K562 (cell line): ENCODE results near the gene PDZK1IP1. TPM values are rescaled to one million over a fixed set of nuclear protein-coding genes. Genes with fewer than 3 reads are reported as not detected.

Experiments
- ARNT ChIP-seq, 2 experiments: fragments of 450-650 bp; IDR thresholded peaks; 2 replicates each; pipeline ENCODE4 v1.6.1; 2016; ENCODE audit warnings: mild to moderate bottlenecking in 1 of 2
- CEBPB ChIP-seq: fragments of 450-650 bp; IDR thresholded peaks from 2 replicates; pipeline ENCODE4 v1.6.1; 2016; ENCODE audit warnings: missing genetic modification characterization, missing compliant biosample characterization
- HSF4 ChIP-seq: fragments of 250-450 bp; sonication (Bioruptor Pico); IDR thresholded peaks from 2 replicates; pipeline ENCODE4 v2.1.2; 2022; ENCODE audit warnings: mild to moderate bottlenecking, moderate library complexity, borderline replicate concordance
- KDM4B ChIP-seq, 2 experiments: fragments of 450-650 bp in 1 of 2; sonication (generic) in 1 of 2; IDR thresholded peaks; 2 replicates each; pipeline ENCODE4 v1.6.1; 2016 to 2017; ENCODE audit warnings: borderline replicate concordance in 2 of 2, antibody characterized with exemption in 1 of 2, low read depth in 1 of 2, mild to moderate bottlenecking in 1 of 2
- MED1 ChIP-seq: sonication (generic); formaldehyde crosslinking; IDR thresholded peaks from 2 replicates; pipeline ENCODE4 v1.8.1; 2023; ENCODE audit warnings: missing genetic modification reagents, borderline replicate concordance
- POLR2A ChIP-seq: fragments of 450-650 bp; conservative IDR thresholded peaks from 2 replicates; pipeline ENCODE4 v1.6.1; 2016
- RAD51 ChIP-seq: fragments of 450-650 bp; IDR thresholded peaks from 2 replicates; pipeline ENCODE4 v1.7.1; 2016; ENCODE audit warnings: low read depth, mild to moderate bottlenecking, borderline replicate concordance
- RREB1 ChIP-seq: fragments of 250-450 bp; sonication (Bioruptor Pico); IDR thresholded peaks from 2 replicates; pipeline ENCODE4 v1.4.0; 2020
- SRSF3 ChIP-seq: fragments of 200-400 bp; formaldehyde crosslinking; IDR thresholded peaks from 2 replicates; pipeline ENCODE4 v1.6.1; 2016; ENCODE audit warnings: mild to moderate bottlenecking, low read length, moderate library complexity; ENCODE audit not compliant: insufficient read depth
- TCFL5 ChIP-seq: fragments of 250-450 bp; sonication (Bioruptor Pico); conservative IDR thresholded peaks from 2 replicates; pipeline ENCODE4 v1.6.1; 2021; ENCODE audit warnings: mild to moderate bottlenecking, moderate library complexity, matching md5 sums
- TSHZ1 ChIP-seq: fragments of 250-450 bp; sonication (Bioruptor Pico); IDR thresholded peaks from 2 replicates; pipeline ENCODE4 v1.4.0; 2020; ENCODE audit warnings: mild to moderate bottlenecking, moderate library complexity
- VEZF1 ChIP-seq: fragments of 200-800 bp; sonication (Bioruptor generic); IDR thresholded peaks from 2 replicates; pipeline ENCODE4 v1.6.1; 2017; ENCODE audit warnings: missing genetic modification characterization, missing compliant biosample characterization
- ZBTB17 ChIP-seq: fragments of 450-650 bp; formaldehyde crosslinking; IDR thresholded peaks from 2 replicates; pipeline ENCODE4 v1.4.0; 2020; ENCODE audit warnings: mild to moderate bottlenecking
- ZNF140 ChIP-seq: fragments of 250-450 bp; sonication (Bioruptor Pico); IDR thresholded peaks from 2 replicates; pipeline ENCODE4 v1.8.0; 2021; ENCODE audit warnings: moderate library complexity, mild to moderate bottlenecking, inconsistent platforms
- ZNF197 ChIP-seq: fragments of 200-800 bp; sonication (Bioruptor generic); IDR thresholded peaks from 2 replicates; pipeline ENCODE4 v1.6.1; 2016; ENCODE audit warnings: low read depth, missing genetic modification characterization, missing compliant biosample characterization
- ZNF511 ChIP-seq: sonication (generic); formaldehyde crosslinking; IDR thresholded peaks from 2 replicates; pipeline ENCODE4 v1.8.0; 2022; ENCODE audit warnings: mild to moderate bottlenecking, missing genetic modification reagents
- ZSCAN32 ChIP-seq: fragments of 450-650 bp; formaldehyde crosslinking; IDR thresholded peaks from 2 replicates; pipeline ENCODE4 v1.4.0; 2020; ENCODE audit warnings: mild to moderate bottlenecking, moderate library complexity
- polyA plus RNA-seq, 8 experiments: library from polyadenylated mRNA; depleted of rRNA in 4 of 8; stranded (reverse) in 5 of 8; unstranded in 3 of 8; fragments of >200 nt; fragmentation: Nextera tagmentation in 2 of 8; fragmentation: Illumina TruSeq in 1 of 8; extraction: Ambion mirVana in 2 of 8; extraction: Trizol in 1 of 8; gene quantifications; 2 replicates each; pipeline versions ENCODE4 v1.2.1 to v1.2.3, GENCODE V29; 2011 to 2014; ENCODE audit warnings: inconsistent platforms in 1 of 8, missing spikeins in 1 of 8
- total RNA-seq, 7 experiments: library from RNA; depleted of rRNA in 6 of 7; stranded (reverse); fragments of >200 nt in 6 of 7; fragmentation: Illumina TruSeq in 2 of 7; extraction: Trizol in 2 of 7; gene quantifications; 2 replicates each; pipeline versions ENCODE4 v1.2.1 to v1.2.3, GENCODE V29; 2011 to 2021; ENCODE audit warnings: low replicate concordance in 1 of 7

Gene PDZK1IP1
- total and polyA plus RNA-seq, 9 of the 15 experiments (the other 6 are each of a cell fraction or from before 2014, with no cell fraction given) = 0.17 to 0.68 (median 0.53) TPM; not detected in 2

- TF ChIP-seq TCFL5 (no peak), POLR2A (0 out of 2 replicates have a peak, but pooled peaks have one; percentile 27), CEBPB (tag) (no peak), VEZF1 (CRISPR knock-in tag) (no peak), ZNF140 (CRISPR knock-in tag) (no peak), ZSCAN32 (CRISPR knock-in tag) (no peak), HSF4 (CRISPR knock-in tag) (no peak), KDM4B (IDR thresholded peaks at IDR 0.05; ENCODE audit: borderline replicate concordance in 2 of 2, low read depth in 1 of 2) (no peak), ARNT (IDR thresholded peaks at IDR 0.05) (no peak), SRSF3 (no peak), ZNF197 (CRISPR knock-in tag) (no peak), ZNF511 (no peak), ZBTB17 (CRISPR knock-in tag) (no peak), RREB1 (CRISPR knock-in tag) (peak; percentile 91), TSHZ1 (CRISPR knock-in tag) (no peak), RAD51 (no peak), MED1 (CRISPR knock-in tag) (no peak)
These were observed 49.2 kb upstream of the PDZK1IP1 start (continued) for GRCh38 chr1:47238935-47239592.
